Natural killer cell (primary cell): Measurements from ENCODE around the gene NEFH. TPM values are rescaled to one million over a fixed set of nuclear protein-coding genes. Genes with fewer than 3 reads are reported as not detected.

Source experiments
- ATAC-seq, 3 donors: fragments of 150-1000 bp in 2 of 3; fragments of 200-7000 bp in 1 of 3; cut with Tn5 transposase; 1 replicate in 1 of 3; 2 replicates in 2 of 3; pipeline ENCODE4 v1.10.0; 2021; ENCODE audit warnings: mild to moderate bottlenecking in 2 of 3, moderate library complexity in 2 of 3
- DNase-seq, 2 donors: peaks; one replicate each; pipeline versions ENCODE4 v3.0.0 to v3.0.0-alpha.2; 2013 to 2021; ENCODE audit warnings: mixed read lengths in 1 of 2
- H3K27ac ChIP-seq: one replicate; pipeline ENCODE4 v1.5.1; 2013; ENCODE audit warnings: mild to moderate bottlenecking, low read length
- H3K27me3 ChIP-seq: one replicate; pipeline ENCODE4 v1.6.1; 2013; ENCODE audit warnings: low read length; ENCODE audit not compliant: control insufficient read depth, insufficient read depth
- H3K36me3 ChIP-seq: one replicate; pipeline ENCODE4 v1.6.1; 2013; ENCODE audit warnings: low read length; ENCODE audit not compliant: control insufficient read depth, insufficient read depth
- H3K4me1 ChIP-seq: one replicate; pipeline ENCODE4 v1.6.1; 2013; ENCODE audit warnings: low read length; ENCODE audit not compliant: control insufficient read depth, insufficient read depth
- H3K4me3 ChIP-seq: one replicate; pipeline ENCODE4 v1.5.1; 2013; ENCODE audit warnings: low read length
- H3K9me3 ChIP-seq: one replicate; pipeline ENCODE4 v1.6.1; 2013; ENCODE audit warnings: low read length; ENCODE audit not compliant: control insufficient read depth, insufficient read depth
- H3K27ac Mint-ChIP-seq, 2 donors: one replicate each; pipeline ENCODE4 v1.8.0; 2022; ENCODE audit warnings: mild to moderate bottlenecking in 2 of 2, mixed read lengths in 2 of 2, moderate library complexity in 1 of 2
- H3K27me3 Mint-ChIP-seq, 2 donors: one replicate each; pipeline ENCODE4 v1.8.0; 2022; ENCODE audit warnings: low read depth in 2 of 2, mixed read lengths in 2 of 2
- H3K36me3 Mint-ChIP-seq: one replicate; pipeline ENCODE4 v1.8.0; 2022; ENCODE audit warnings: mixed read lengths
- H3K4me1 Mint-ChIP-seq, 2 donors: one replicate each; pipeline ENCODE4 v1.8.0; 2022; ENCODE audit warnings: mixed read lengths in 2 of 2
- H3K4me3 Mint-ChIP-seq: one replicate; pipeline ENCODE4 v1.8.0; 2022; ENCODE audit warnings: mild to moderate bottlenecking, moderate library complexity, mixed read lengths
- H3K9me3 Mint-ChIP-seq, 2 donors: one replicate each; pipeline ENCODE4 v1.8.0; 2022; ENCODE audit warnings: mixed read lengths in 2 of 2
- WGBS: methylation state at CpG from one replicate; pipeline ENCODE4 v1.1.7; 2013; ENCODE audit warnings: missing lambda C conversion rate; ENCODE audit not compliant: insufficient coverage; 5-methylcytosine and 5-hydroxymethylcytosine counted together
- intact Hi-C: fragments of 100-400 bp; cut with micrococcal nuclease; formaldehyde crosslinking; loops from one replicate; pipeline ENCODE4 v1.14.2; 2022
- total RNA-seq, 4 donors: library from RNA; stranded (reverse); fragments of 120-200 nt in 1 of 4; gene quantifications; one replicate each; pipeline versions ENCODE4 v1.2.3 to v1.2.4, GENCODE V29; 2013 to 2022
- TF ChIP-seq, protein P1 (sequence below): fragments of 200-600 bp; IDR thresholded peaks from one replicate; pipeline ENCODE4 v1.8.0; 2022; ENCODE audit warnings: antibody characterized with exemption

NEFH gene
- total RNA-seq, 3 donors from 2014 or later (not counting 1 experiment from before 2014, with no cell fraction given): 0.09 to 0.48 (median 0.12) TPM

DNA sequence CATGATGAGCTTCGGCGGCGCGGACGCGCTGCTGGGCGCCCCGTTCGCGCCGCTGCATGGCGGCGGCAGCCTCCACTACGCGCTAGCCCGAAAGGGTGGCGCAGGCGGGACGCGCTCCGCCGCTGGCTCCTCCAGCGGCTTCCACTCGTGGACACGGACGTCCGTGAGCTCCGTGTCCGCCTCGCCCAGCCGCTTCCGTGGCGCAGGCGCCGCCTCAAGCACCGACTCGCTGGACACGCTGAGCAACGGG is 169 bp downstream of the NEFH start:
- Mint-ChIP-seq H3K27me3 (peaks cover 40 to 51% of the 10 kb centered on the region in 2 donors), H3K36me3 (no peaks in the 10 kb centered on the region), H3K27ac (no peak overlapping the region), H3K9me3 (no peaks in the 10 kb centered on the region), H3K4me3 (no peak overlapping the region), H3K4me1 (peaks cover 7 to 15% of the 10 kb centered on the region in 2 donors)
- no peak for ATAC-seq
- Histone ChIP-seq H3K27me3 (peaks cover 12% of the 10 kb centered on the region), H3K9me3 (no peaks in the 10 kb centered on the region), H3K27ac (no peak overlapping the region), H3K36me3 (no peaks in the 10 kb centered on the region), H3K4me3 (no peak overlapping the region), H3K4me1 (peaks cover 17% of the 10 kb centered on the region)
- DNase-seq: no peak
- TF ChIP-seq, protein P1, sequence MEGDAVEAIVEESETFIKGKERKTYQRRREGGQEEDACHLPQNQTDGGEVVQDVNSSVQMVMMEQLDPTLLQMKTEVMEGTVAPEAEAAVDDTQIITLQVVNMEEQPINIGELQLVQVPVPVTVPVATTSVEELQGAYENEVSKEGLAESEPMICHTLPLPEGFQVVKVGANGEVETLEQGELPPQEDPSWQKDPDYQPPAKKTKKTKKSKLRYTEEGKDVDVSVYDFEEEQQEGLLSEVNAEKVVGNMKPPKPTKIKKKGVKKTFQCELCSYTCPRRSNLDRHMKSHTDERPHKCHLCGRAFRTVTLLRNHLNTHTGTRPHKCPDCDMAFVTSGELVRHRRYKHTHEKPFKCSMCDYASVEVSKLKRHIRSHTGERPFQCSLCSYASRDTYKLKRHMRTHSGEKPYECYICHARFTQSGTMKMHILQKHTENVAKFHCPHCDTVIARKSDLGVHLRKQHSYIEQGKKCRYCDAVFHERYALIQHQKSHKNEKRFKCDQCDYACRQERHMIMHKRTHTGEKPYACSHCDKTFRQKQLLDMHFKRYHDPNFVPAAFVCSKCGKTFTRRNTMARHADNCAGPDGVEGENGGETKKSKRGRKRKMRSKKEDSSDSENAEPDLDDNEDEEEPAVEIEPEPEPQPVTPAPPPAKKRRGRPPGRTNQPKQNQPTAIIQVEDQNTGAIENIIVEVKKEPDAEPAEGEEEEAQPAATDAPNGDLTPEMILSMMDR: no peak
- 14% methylated on average over 39 of the region's 39 CpGs for WGBS
- intact Hi-C loops: no loop called here

DNA sequence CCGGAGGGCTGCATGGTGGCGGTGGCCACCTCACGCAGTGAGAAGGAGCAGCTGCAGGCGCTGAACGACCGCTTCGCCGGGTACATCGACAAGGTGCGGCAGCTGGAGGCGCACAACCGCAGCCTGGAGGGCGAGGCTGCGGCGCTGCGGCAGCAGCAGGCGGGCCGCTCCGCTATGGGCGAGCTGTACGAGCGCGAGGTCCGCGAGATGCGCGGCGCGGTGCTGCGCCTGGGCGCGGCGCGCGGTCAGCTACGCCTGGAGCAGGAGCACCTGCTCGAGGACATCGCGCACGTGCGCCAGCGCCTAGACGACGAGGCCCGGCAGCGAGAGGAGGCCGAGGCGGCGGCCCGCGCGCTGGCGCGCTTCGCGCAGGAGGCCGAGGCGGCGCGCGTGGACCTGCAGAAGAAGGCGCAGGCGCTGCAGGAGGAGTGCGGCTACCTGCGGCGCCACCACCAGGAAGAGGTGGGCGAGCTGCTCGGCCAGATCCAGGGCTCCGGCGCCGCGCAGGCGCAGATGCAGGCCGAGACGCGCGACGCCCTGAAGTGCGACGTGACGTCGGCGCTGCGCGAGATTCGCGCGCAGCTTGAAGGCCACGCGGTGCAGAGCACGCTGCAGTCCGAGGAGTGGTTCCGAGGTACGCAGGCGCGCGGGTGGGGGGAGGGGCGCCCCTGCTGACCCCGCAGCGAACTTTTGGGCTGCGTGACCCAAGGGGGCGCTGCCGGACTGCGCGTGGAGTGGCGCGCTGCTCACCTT is 670 bp downstream of the NEFH start:
- H3K4me3 Mint-ChIP-seq: no peak overlapping the region
- peak; percentile 40 to 72 (median 44) for ATAC-seq
- WGBS: 17% methylated on average over 107 of the region's 107 CpGs
- Histone ChIP-seq H3K4me3 (no peak overlapping the region), H3K9me3 (no peaks in the 10 kb centered on the region), H3K27ac (no peak overlapping the region), H3K27me3 (peaks cover 12% of the 10 kb centered on the region), H3K36me3 (no peaks in the 10 kb centered on the region), H3K4me1 (peaks cover 17% of the 10 kb centered on the region)
- intact Hi-C loops: no loop called here
- no peaks in the 10 kb centered on the region for H3K9me3 Mint-ChIP-seq
- H3K27me3 Mint-ChIP-seq: peaks cover 40 to 46% of the 10 kb centered on the region in 2 donors
- peak in 1 of 2 donors; percentile 71 for DNase-seq
- TF ChIP-seq, protein P1: no peak
- no peak overlapping the region for H3K27ac Mint-ChIP-seq
- H3K36me3 Mint-ChIP-seq: no peaks in the 10 kb centered on the region
- peaks cover 7 to 15% of the 10 kb centered on the region in 2 donors for H3K4me1 Mint-ChIP-seq

DNA sequence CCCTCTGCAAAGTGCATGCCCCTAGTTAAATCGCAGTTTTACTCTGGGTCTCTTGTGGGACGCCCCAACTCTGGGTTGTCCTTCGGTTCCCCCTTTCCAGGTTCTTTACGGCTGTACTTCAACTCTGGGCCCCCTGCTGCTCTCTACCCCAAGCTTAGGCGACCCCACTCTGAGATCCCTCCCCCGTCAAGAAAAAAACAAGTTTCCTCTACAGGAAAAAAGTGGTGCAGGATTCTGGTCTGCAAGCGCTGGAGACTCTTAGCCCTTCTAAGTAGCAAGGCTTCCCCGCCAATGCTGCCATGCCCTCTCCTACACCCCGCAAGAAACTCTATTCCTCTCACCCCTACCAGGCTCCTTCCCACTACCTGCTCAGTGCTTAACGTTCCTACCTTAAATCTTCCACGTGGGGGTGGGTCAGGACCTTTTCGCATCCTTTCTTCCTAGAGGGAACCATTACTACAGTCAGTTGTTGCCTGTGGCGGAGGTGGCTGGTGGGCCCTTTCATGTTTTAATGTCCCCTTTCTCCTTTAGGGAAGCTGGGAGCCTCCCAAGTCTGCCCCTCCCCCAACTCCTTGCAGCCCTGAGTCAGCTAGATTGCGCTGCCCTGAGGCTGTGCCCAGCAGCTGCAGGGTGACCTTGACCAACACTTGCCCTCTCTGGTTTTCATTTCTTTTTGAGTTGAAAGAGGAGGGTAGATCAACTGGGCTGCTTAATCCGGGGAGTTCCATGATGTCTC is 1.4 kb downstream of the NEFH start:
- no peak overlapping the region for H3K4me3 ChIP-seq
- WGBS: 20% methylated on average over 15 of the region's 15 CpGs
- Mint-ChIP-seq H3K27me3 (peaks cover 37 to 40% of the 10 kb centered on the region in 2 donors), H3K4me1 (peaks cover 7 to 15% of the 10 kb centered on the region in 2 donors), H3K36me3 (no peaks in the 10 kb centered on the region), H3K4me3 (peak overlapping the region; percentile 75), H3K9me3 (no peaks in the 10 kb centered on the region), H3K27ac (no peak overlapping the region)
- TF ChIP-seq, protein P1: no peak
- DNase-seq (no peak), ATAC-seq (no peak)
- no peaks in the 10 kb centered on the region for H3K36me3 ChIP-seq
- H3K4me1 ChIP-seq: peaks cover 17% of the 10 kb centered on the region
- intact Hi-C loops: no loop called here
- H3K27ac ChIP-seq: no peak overlapping the region
- peaks cover 12% of the 10 kb centered on the region for H3K27me3 ChIP-seq
- H3K9me3 ChIP-seq: no peaks in the 10 kb centered on the region
